GM19438 (cell line): Measurements from ENCODE around the gene EPS8L3.
"Not testable (repeated sequence)": the region's sequence is repeated elsewhere in the genome, so short reads cannot be mapped to it uniquely, and the experiment has no call there.

ENCODE experiments used
- ATAC-seq: cut with Tn5 transposase; IDR thresholded peaks from one replicate; pipeline ENCODE4 v1.9.1; 2021; ENCODE audit warnings: low read depth; ENCODE audit not compliant: unreplicated experiment

EPS8L3 gene

GRCh38 chr1:109716570-109717090 is 47.1 kb downstream of the EPS8L3 start:
- no peak for ATAC-seq

- no peak for ATAC-seq
Measured at GRCh38 chr1:109716121-109716520, 47.6 kb downstream of the EPS8L3 start.

- no peak for ATAC-seq
Measured at GRCh38 chr1:109714661-109715372, 48.9 kb downstream of the EPS8L3 start.

GRCh38 chr1:109713636-109714035 is 50.1 kb downstream of the EPS8L3 start:
- ATAC-seq, result no peak

GRCh38 chr1:109712321-109712864 is 51.3 kb downstream of the EPS8L3 start:
- ATAC-seq, result no peak

GRCh38 chr1:109711593-109712320 is 52.0 kb downstream of the EPS8L3 start, which contains the start of gene GSTM5:
GSTM5 (plus strand) TSS chr1:109712251; CDS start chr1:109712313, 62 bp downstream.
- not testable (repeated sequence) for ATAC-seq

GRCh38 chr1:109709822-109710221 is 53.9 kb downstream of the EPS8L3 start:
- ATAC-seq, result not testable (repeated sequence)

GRCh38 chr1:109708949-109709348 is 54.8 kb downstream of the EPS8L3 start:
- ATAC-seq, result not testable (repeated sequence)

GRCh38 chr1:109705411-109705810 is 58.3 kb downstream of the EPS8L3 start:
- no peak for ATAC-seq

GRCh38 chr1:109704173-109704572 is 59.5 kb downstream of the EPS8L3 start:
- no peak for ATAC-seq

- not testable (repeated sequence) for ATAC-seq
Measured at GRCh38 chr1:109702940-109703339, 60.8 kb downstream of the EPS8L3 start.
